ENCODE measurements around the gene SMIM5. TPM values are rescaled to one million over a fixed set of nuclear protein-coding genes. Genes with fewer than 3 reads are reported as not detected.

Gene SMIM5
- total and polyA plus RNA-seq, 8 donors = 1.0 to 3.4 (median 1.8) TPM

GRCh38 chr17:75595920-75596313 lies 37.3 kb upstream of the SMIM5 start:
- no peak for DNase-seq
- no peak for ATAC-seq
- no peaks in the 10 kb centered on the region for H3K36me3 ChIP-seq
- no peaks in the 10 kb centered on the region for H3K9me3 ChIP-seq
- H3K4me3 ChIP-seq = no peak overlapping the region
- TF ChIP-seq CTCF (IDR thresholded peaks at IDR 0.05) = no peak
- intact Hi-C loops (cut with DNase I) = no loop called here
- no peaks in the 10 kb centered on the region for H3K4me1 ChIP-seq
- no peak overlapping the region for H3K27ac ChIP-seq
- H3K27me3 ChIP-seq = no peaks in the 10 kb centered on the region

- Histone ChIP-seq H3K36me3 (no peaks in the 10 kb centered on the region), H3K9me3 (no peaks in the 10 kb centered on the region), H3K27ac (no peak overlapping the region), H3K4me1 (no peaks in the 10 kb centered on the region), H3K27me3 (no peaks in the 10 kb centered on the region), H3K4me3 (no peak overlapping the region)
- ATAC-seq = no peak
- DNase-seq = no peak
- intact Hi-C loops (cut with DNase I) = no loop called here
- TF ChIP-seq CTCF (IDR thresholded peaks at IDR 0.05) = no peak
Measured at GRCh38 chr17:75596320-75597087, 36.7 kb upstream of the SMIM5 start.

- ATAC-seq (peak; percentile 82), DNase-seq (peak in 2 of 4 donors; percentile 42 to 88)
- H3K4me1 ChIP-seq = no peaks in the 10 kb centered on the region
- H3K27me3 ChIP-seq = no peaks in the 10 kb centered on the region
- no peak overlapping the region for H3K27ac ChIP-seq
- H3K36me3 ChIP-seq = no peaks in the 10 kb centered on the region
- peak; percentile 49 to 69 for TF ChIP-seq CTCF (IDR thresholded peaks at IDR 0.05)
- H3K4me3 ChIP-seq = no peak overlapping the region
- no peaks in the 10 kb centered on the region for H3K9me3 ChIP-seq
- intact Hi-C loops (cut with DNase I) = no loop called here
Measured at GRCh38 chr17:75601057-75601987, 31.9 kb upstream of the SMIM5 start.

GRCh38 chr17:75602644-75603043 lies 30.6 kb upstream of the SMIM5 start:
- H3K9me3 ChIP-seq = no peaks in the 10 kb centered on the region
- no peak for ATAC-seq
- peak in 1 of 4 donors; percentile 68 for DNase-seq

More at GRCh38 chr17:75602644-75603043, 30.6 kb upstream of the SMIM5 start:
- no peak for TF ChIP-seq CTCF (IDR thresholded peaks at IDR 0.05)
- Histone ChIP-seq H3K27ac (no peak overlapping the region), H3K27me3 (no peaks in the 10 kb centered on the region), H3K36me3 (no peaks in the 10 kb centered on the region), H3K4me1 (no peaks in the 10 kb centered on the region), H3K4me3 (no peak overlapping the region)
- intact Hi-C loops (cut with DNase I) = no loop called here
